GM23338 (cell line): ENCODE results near the gene AREL1. TPM values are rescaled to one million over a fixed set of nuclear protein-coding genes. Genes with fewer than 3 reads are reported as not detected.

Experiments
- ATAC-seq: fragments of 200-7000 bp; cut with Tn5 transposase; 3 replicates; pipeline ENCODE4 v1.9.1; 2020
- DNase-seq: peaks from one replicate; pipeline ENCODE4 v3.0.0-alpha.2; 2015; ENCODE audit warnings: low spot score
- H2AFZ ChIP-seq: fragments of 200-600 bp; sonication (generic); 2 replicates; pipeline ENCODE4 v1.8.0; 2016; ENCODE audit warnings: antibody characterized with exemption, mild to moderate bottlenecking, moderate library complexity
- H3F3A ChIP-seq: fragments of 200-600 bp; sonication (generic); replicated peaks from 2 replicates; pipeline ENCODE4 v1.8.0; 2017; ENCODE audit warnings: antibody characterized with exemption, mixed run types, low read depth
- H3K27ac ChIP-seq: fragments of 200-600 bp; sonication (generic); 2 replicates; pipeline ENCODE4 v1.6.1; 2016; ENCODE audit warnings: low read depth
- H3K27me3 ChIP-seq: fragments of 200-600 bp; sonication (generic); 2 replicates; pipeline ENCODE4 v1.8.0; 2016; ENCODE audit warnings: mild to moderate bottlenecking, mixed run types, moderate library complexity; ENCODE audit not compliant: insufficient read depth
- H3K36me3 ChIP-seq: fragments of 200-600 bp; sonication (generic); 2 replicates; pipeline ENCODE4 v1.8.0; 2016; ENCODE audit warnings: mild to moderate bottlenecking; ENCODE audit not compliant: insufficient read depth
- H3K4me1 ChIP-seq: fragments of 200-600 bp; sonication (generic); 2 replicates; pipeline ENCODE4 v1.8.0; 2016; ENCODE audit warnings: mild to moderate bottlenecking, moderate library complexity; ENCODE audit not compliant: insufficient read depth
- H3K4me2 ChIP-seq: fragments of 200-600 bp; sonication (generic); 2 replicates; pipeline ENCODE4 v1.7.1; 2017; ENCODE audit warnings: mixed run types
- H3K4me3 ChIP-seq: fragments of 200-600 bp; sonication (generic); 2 replicates; pipeline ENCODE4 v1.6.1; 2016; ENCODE audit warnings: mixed run types
- H3K79me2 ChIP-seq: fragments of 200-600 bp; sonication (generic); replicated peaks from 2 replicates; pipeline ENCODE4 v1.8.0; 2017; ENCODE audit warnings: mild to moderate bottlenecking; ENCODE audit not compliant: insufficient read depth
- H3K9me2 ChIP-seq: fragments of 200-600 bp; sonication (generic); 2 replicates; pipeline ENCODE4 v1.8.0; 2017; ENCODE audit not compliant: insufficient read depth
- H4K20me1 ChIP-seq: fragments of 200-600 bp; sonication (generic); replicated peaks from 2 replicates; pipeline ENCODE4 v1.8.0; 2017; ENCODE audit warnings: mild to moderate bottlenecking; ENCODE audit not compliant: insufficient read depth
- H3K27ac Mint-ChIP-seq: 2 replicates; pipeline ENCODE4 v1.8.0; 2020; ENCODE audit warnings: inconsistent platforms, mild to moderate bottlenecking, moderate library complexity, mixed read lengths
- H3K27me3 Mint-ChIP-seq: 3 replicates; pipeline ENCODE4 v1.8.0; 2022; ENCODE audit warnings: low read depth, mild to moderate bottlenecking, moderate library complexity, mixed read lengths, inconsistent platforms; ENCODE audit not compliant: insufficient read depth, poor library complexity
- H3K36me3 Mint-ChIP-seq: 3 replicates; pipeline ENCODE4 v1.8.0; 2021; ENCODE audit warnings: low read depth, mild to moderate bottlenecking, inconsistent platforms, moderate library complexity, mixed read lengths
- H3K4me1 Mint-ChIP-seq: 3 replicates; pipeline ENCODE4 v1.8.0; 2020; ENCODE audit warnings: mild to moderate bottlenecking, inconsistent platforms, mixed read lengths
- H3K4me3 Mint-ChIP-seq: 3 replicates; pipeline ENCODE4 v1.8.0; 2021; ENCODE audit warnings: moderate library complexity, mild to moderate bottlenecking, inconsistent platforms, mixed read lengths
- H3K9me3 Mint-ChIP-seq: 3 replicates; pipeline ENCODE4 v1.8.0; 2020; ENCODE audit warnings: moderate library complexity, mild to moderate bottlenecking, inconsistent platforms, mixed read lengths
- CREB1 ChIP-seq: fragments of 250-450 bp; sonication (Bioruptor Pico); IDR thresholded peaks from 2 replicates; pipeline ENCODE4 v1.5.0; 2020; ENCODE audit warnings: low read depth, mild to moderate bottlenecking, moderate library complexity
- CTCF ChIP-seq, 2 experiments: fragments of 200-600 bp in 1 of 2; sonication (generic) in 1 of 2; conservative IDR thresholded peaks; 2 replicates each; pipeline versions ENCODE4 v1.5.1 to v1.6.1; 2016 to 2017; ENCODE audit warnings: antibody characterized with exemption in 2 of 2, low read depth in 2 of 2, mild to moderate bottlenecking in 2 of 2, moderate library complexity in 1 of 2
- ETS1 ChIP-seq: IDR thresholded peaks from 2 replicates; pipeline ENCODE4 v1.6.1; 2016; ENCODE audit warnings: antibody characterized with exemption
- EZH2 ChIP-seq: fragments of 200-600 bp; sonication (generic); IDR thresholded peaks from one replicate; pipeline ENCODE4 v1.8.0; 2017; ENCODE audit warnings: antibody characterized with exemption, mild to moderate bottlenecking, low read depth; ENCODE audit not compliant: unreplicated experiment
- EZH2phosphoT487 ChIP-seq: fragments of 200-600 bp; sonication (generic); IDR thresholded peaks from one replicate; pipeline ENCODE4 v1.8.1; 2018; ENCODE audit warnings: antibody characterized with exemption; ENCODE audit not compliant: unreplicated experiment
- JUNB ChIP-seq: IDR thresholded peaks from one replicate; pipeline ENCODE4 v1.6.1; 2016; ENCODE audit warnings: antibody characterized with exemption; ENCODE audit not compliant: unreplicated experiment
- NANOG ChIP-seq: IDR thresholded peaks from 2 replicates; pipeline ENCODE4 v1.6.1; 2016; ENCODE audit warnings: antibody characterized with exemption, borderline replicate concordance
- POLR2AphosphoS5 ChIP-seq: IDR thresholded peaks from 2 replicates; pipeline ENCODE4 v1.6.1; 2016; ENCODE audit warnings: antibody characterized with exemption, low read depth
- REST ChIP-seq: IDR thresholded peaks from one replicate; pipeline ENCODE4 v1.6.1; 2018; ENCODE audit warnings: antibody characterized with exemption; ENCODE audit not compliant: unreplicated experiment
- ZNF114 ChIP-seq: fragments of 250-450 bp; sonication (Bioruptor Pico); IDR thresholded peaks from 2 replicates; pipeline ENCODE4 v1.5.0; 2020; ENCODE audit warnings: mild to moderate bottlenecking, moderate library complexity
- ZNF462 ChIP-seq: fragments of 250-450 bp; sonication (Bioruptor Pico); IDR thresholded peaks from 2 replicates; pipeline ENCODE4 v1.5.0; 2020; ENCODE audit warnings: mild to moderate bottlenecking, moderate library complexity
- polyA plus RNA-seq: library from polyadenylated mRNA; unstranded; fragments of >200 nt; fragmentation: Nextera tagmentation; extraction: Ambion mirVana; gene quantifications from 2 replicates; pipeline ENCODE4 v1.2.1, GENCODE V29; 2016
- total RNA-seq: library from RNA; depleted of rRNA; stranded (reverse); fragments of >200 nt; shearing (Covaris generic); gene quantifications from 2 replicates; pipeline ENCODE4 v1.2.3, GENCODE V29; 2014

Gene AREL1
- total and polyA plus RNA-seq, 2 experiments from 2014 or later, result 7.5 to 23.6 TPM

GRCh38 chr14:74698465-74698864 lies 14.4 kb downstream of the AREL1 start:
- DNase-seq, result no peak
- Mint-ChIP-seq H3K9me3 (peaks cover 27% of the 10 kb centered on the region), H3K4me1 (no peaks in the 10 kb centered on the region), H3K27me3 (no peaks in the 10 kb centered on the region), H3K36me3 (peaks cover 29% of the 10 kb centered on the region), H3K4me3 (no peak overlapping the region), H3K27ac (no peak overlapping the region)
- Histone ChIP-seq H3K36me3 (peaks cover 6% of the 10 kb centered on the region; the same call in 1 of the 2 replicates), H2AFZ (no peak overlapping the region), H3K27me3 (no peaks in the 10 kb centered on the region), H3F3A (no peaks in the 10 kb centered on the region), H3K4me3 (no peak overlapping the region), H3K79me2 (peaks cover 78% of the 10 kb centered on the region), H3K27ac (no peak overlapping the region), H3K9me2 (no peaks in the 10 kb centered on the region), H3K4me1 (no peaks in the 10 kb centered on the region), H3K4me2 (no peak overlapping the region), H4K20me1 (no peaks in the 10 kb centered on the region; the same call in 1 of the 2 replicates)
- TF ChIP-seq ETS1 (no peak), REST (no peak), EZH2phosphoT487 (no peak), NANOG (no peak), CREB1 (no peak), POLR2AphosphoS5 (no peak), CTCF (conservative IDR thresholded peaks at IDR 0.05; ENCODE audit: low read depth in 2 of 2) (no peak), ZNF462 (CRISPR knock-in tag) (no peak), JUNB (no peak), ZNF114 (CRISPR knock-in tag) (no peak), EZH2 (no peak)
- ATAC-seq, result no peak
